SK-N-SH treated with all-trans-retinoic acid at 6 μM for 48 hours (cell line): Measurements from ENCODE around the gene SUFU.

Source experiments
- ATAC-seq: fragments of 200-7000 bp; cut with Tn5 transposase; 3 replicates; pipeline ENCODE4 v1.9.1; 2020; ENCODE audit warnings: mild to moderate bottlenecking, moderate library complexity
- ARNTL ChIP-seq: fragments of 450-650 bp; formaldehyde crosslinking; IDR thresholded peaks from 2 replicates; pipeline ENCODE4 v1.5.0; 2020; ENCODE audit warnings: low read depth, mild to moderate bottlenecking, moderate library complexity, borderline replicate concordance
- BACH2 ChIP-seq: fragments of 250-450 bp; sonication (Bioruptor Pico); IDR thresholded peaks from 2 replicates; pipeline ENCODE4 v1.9.0; 2021; ENCODE audit warnings: mild to moderate bottlenecking, borderline replicate concordance
- CREB5 ChIP-seq: fragments of 250-450 bp; sonication (Bioruptor Pico); IDR thresholded peaks from 2 replicates; pipeline ENCODE4 v1.5.1; 2020; ENCODE audit warnings: low read depth, mild to moderate bottlenecking, moderate library complexity
- CSDC2 ChIP-seq: fragments of 250-450 bp; sonication (Bioruptor Pico); IDR thresholded peaks from 2 replicates; pipeline ENCODE4 v1.5.0; 2020; ENCODE audit warnings: mild to moderate bottlenecking, moderate library complexity
- CSRNP3 ChIP-seq: fragments of 250-450 bp; sonication (Bioruptor Pico); IDR thresholded peaks from 2 replicates; pipeline ENCODE4 v1.5.1; 2021; ENCODE audit warnings: mild to moderate bottlenecking, moderate library complexity
- ESRRG ChIP-seq: fragments of 250-450 bp; sonication (Bioruptor Pico); IDR thresholded peaks from 2 replicates; pipeline ENCODE4 v1.6.1; 2021; ENCODE audit warnings: mild to moderate bottlenecking
- GLIS3 ChIP-seq: fragments of 250-450 bp; sonication (Bioruptor Pico); IDR thresholded peaks from 2 replicates; pipeline ENCODE4 v1.5.0; 2020; ENCODE audit warnings: mild to moderate bottlenecking, moderate library complexity
- ISL1 ChIP-seq: fragments of 250-450 bp; sonication (Bioruptor Pico); IDR thresholded peaks from 2 replicates; pipeline ENCODE4 v2.1.2; 2022; ENCODE audit warnings: mild to moderate bottlenecking, moderate library complexity
- OSR1 ChIP-seq: fragments of 250-450 bp; sonication (Bioruptor Pico); IDR thresholded peaks from 2 replicates; pipeline ENCODE4 v1.8.0; 2022; ENCODE audit warnings: moderate library complexity, mild to moderate bottlenecking, inconsistent platforms
- PATZ1 ChIP-seq: fragments of 250-450 bp; sonication (Bioruptor Pico); IDR thresholded peaks from 2 replicates; pipeline ENCODE4 v1.8.0; 2020; ENCODE audit warnings: mild to moderate bottlenecking, moderate library complexity, borderline replicate concordance
- POU6F1 ChIP-seq: fragments of 250-450 bp; sonication (Bioruptor Pico); IDR thresholded peaks from 2 replicates; pipeline ENCODE4 v1.8.0; 2021; ENCODE audit warnings: low read depth, mild to moderate bottlenecking, moderate library complexity, borderline replicate concordance
- PPARA ChIP-seq: fragments of 250-450 bp; sonication (Bioruptor Pico); IDR thresholded peaks from 2 replicates; pipeline ENCODE4 v1.5.0; 2020; ENCODE audit warnings: mild to moderate bottlenecking, borderline replicate concordance
- RARB ChIP-seq: fragments of 250-450 bp; sonication (Bioruptor Pico); IDR thresholded peaks from 2 replicates; pipeline ENCODE4 v1.8.0; 2021; ENCODE audit warnings: mild to moderate bottlenecking, moderate library complexity
- SNAI2 ChIP-seq: fragments of 250-450 bp; sonication (Bioruptor Pico); IDR thresholded peaks from 2 replicates; pipeline ENCODE4 v1.5.0; 2020; ENCODE audit warnings: mild to moderate bottlenecking, moderate library complexity
- TCF4 ChIP-seq: fragments of 250-450 bp; sonication (Bioruptor Pico); IDR thresholded peaks from 2 replicates; pipeline ENCODE4 v1.8.0; 2021; ENCODE audit warnings: mild to moderate bottlenecking, moderate library complexity, borderline replicate concordance
- TOX ChIP-seq: fragments of 250-450 bp; sonication (Bioruptor Pico); IDR thresholded peaks from 2 replicates; pipeline ENCODE4 v1.8.0; 2021; ENCODE audit warnings: mild to moderate bottlenecking, moderate library complexity, borderline replicate concordance
- TSHZ2 ChIP-seq: fragments of 250-450 bp; sonication (Bioruptor Pico); IDR thresholded peaks from 2 replicates; pipeline ENCODE4 v1.5.0; 2020; ENCODE audit warnings: mild to moderate bottlenecking, moderate library complexity
- ZC3H10 ChIP-seq: fragments of 250-450 bp; sonication (Bioruptor Pico); IDR thresholded peaks from 2 replicates; pipeline ENCODE4 v1.5.1; 2021; ENCODE audit warnings: mild to moderate bottlenecking, moderate library complexity
- ZFP3 ChIP-seq: fragments of 250-450 bp; sonication (Bioruptor Pico); IDR thresholded peaks from 2 replicates; pipeline ENCODE4 v1.5.0; 2020; ENCODE audit warnings: mild to moderate bottlenecking, moderate library complexity
- ZFP30 ChIP-seq: fragments of 450-650 bp; formaldehyde crosslinking; IDR thresholded peaks from 2 replicates; pipeline ENCODE4 v1.5.0; 2022; ENCODE audit warnings: mild to moderate bottlenecking, moderate library complexity
- ZNF565 ChIP-seq: fragments of 450-650 bp; formaldehyde crosslinking; conservative IDR thresholded peaks from 2 replicates; pipeline ENCODE4 v1.5.0; 2020; ENCODE audit warnings: low read depth, mild to moderate bottlenecking, moderate library complexity
- ZNF70 ChIP-seq: fragments of 450-650 bp; formaldehyde crosslinking; IDR thresholded peaks from 2 replicates; pipeline ENCODE4 v1.5.0; 2020; ENCODE audit warnings: mild to moderate bottlenecking, moderate library complexity
- ZNF8 ChIP-seq: fragments of 450-650 bp; formaldehyde crosslinking; IDR thresholded peaks from 2 replicates; pipeline ENCODE4 v1.5.0; 2020; ENCODE audit warnings: mild to moderate bottlenecking, moderate library complexity

Gene SUFU

GRCh38 chr10:102585026-102585425, 81.3 kb downstream of the SUFU start:
- no peak for ATAC-seq
- no peak for TF ChIP-seq CSDC2 (CRISPR knock-in tag)
- no peak for TF ChIP-seq PATZ1 (CRISPR knock-in tag)
- TF ChIP-seq ARNTL (CRISPR knock-in tag) = no peak
- TF ChIP-seq SNAI2 = no peak
- TF ChIP-seq ZFP30 = no peak
- TF ChIP-seq ESRRG (CRISPR knock-in tag) = no peak
- no peak for TF ChIP-seq ZNF565 (CRISPR knock-in tag)
- TF ChIP-seq TOX (CRISPR knock-in tag) = no peak
- TF ChIP-seq CSRNP3 (CRISPR knock-in tag) = no peak
- no peak for TF ChIP-seq PPARA (CRISPR knock-in tag)
- no peak for TF ChIP-seq ISL1 (CRISPR knock-in tag)
- TF ChIP-seq TCF4 (CRISPR knock-in tag) = no peak
- no peak for TF ChIP-seq BACH2 (CRISPR knock-in tag)
- TF ChIP-seq RARB (CRISPR knock-in tag) = no peak
- TF ChIP-seq TSHZ2 (CRISPR knock-in tag) = no peak
- TF ChIP-seq GLIS3 (CRISPR knock-in tag) = no peak
- TF ChIP-seq ZFP3 (CRISPR knock-in tag) = no peak
- no peak for TF ChIP-seq POU6F1 (CRISPR knock-in tag)

- ATAC-seq = no peak
- TF ChIP-seq ZNF8 (CRISPR knock-in tag) (no peak), GLIS3 (CRISPR knock-in tag) (no peak), ZC3H10 (no peak), POU6F1 (CRISPR knock-in tag) (no peak), ZFP3 (CRISPR knock-in tag) (no peak), BACH2 (CRISPR knock-in tag) (no peak), PPARA (CRISPR knock-in tag) (no peak), TSHZ2 (CRISPR knock-in tag) (no peak), ZNF565 (CRISPR knock-in tag) (no peak), PATZ1 (CRISPR knock-in tag) (no peak), ZFP30 (no peak), ISL1 (CRISPR knock-in tag) (no peak), SNAI2 (no peak), ZNF70 (CRISPR knock-in tag) (no peak), OSR1 (CRISPR knock-in tag) (no peak), CREB5 (CRISPR knock-in tag) (no peak)
These were observed 83.1 kb downstream of the SUFU start for GRCh38 chr10:102586858-102587257.
